ENCODE data around the gene GP9.

The GP9 gene

DNA sequence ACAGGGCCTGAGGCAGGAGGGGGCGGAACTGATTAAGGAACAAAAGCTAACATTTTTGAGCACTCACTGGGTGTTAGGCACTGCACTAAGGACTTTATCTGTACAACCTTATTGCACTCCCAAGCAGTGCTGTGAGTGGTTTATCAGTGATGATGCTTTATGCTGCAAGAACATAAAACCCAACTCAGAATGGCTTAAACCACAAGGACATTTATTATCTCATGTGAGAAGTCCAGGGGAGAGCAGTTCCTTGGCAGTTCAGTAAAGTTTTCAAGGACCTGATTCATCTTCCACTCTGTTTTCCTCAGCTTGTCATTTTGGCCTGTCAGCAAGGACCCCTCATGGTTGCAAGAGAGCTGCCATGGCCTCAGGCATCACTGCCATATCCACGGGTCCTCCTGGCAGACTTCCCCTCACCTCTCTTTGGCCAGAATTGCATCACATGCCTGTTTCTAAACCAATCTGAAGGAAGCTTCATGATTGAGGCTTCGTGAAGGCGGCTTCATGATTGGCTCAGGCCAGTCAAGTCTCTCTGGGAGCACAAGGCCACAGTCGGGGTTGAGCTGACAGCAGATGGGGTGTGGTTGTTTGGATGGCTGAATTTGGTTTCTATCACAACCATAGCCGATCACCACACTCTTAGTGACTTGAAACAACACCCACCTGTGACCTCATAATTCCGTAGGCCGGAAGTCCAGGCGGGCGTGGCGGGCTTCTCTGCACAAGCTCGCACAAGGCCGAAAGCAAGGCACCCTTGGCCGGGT is 43.7 kb upstream of the GP9 start:
- TF ChIP-seq, protein P1, sequence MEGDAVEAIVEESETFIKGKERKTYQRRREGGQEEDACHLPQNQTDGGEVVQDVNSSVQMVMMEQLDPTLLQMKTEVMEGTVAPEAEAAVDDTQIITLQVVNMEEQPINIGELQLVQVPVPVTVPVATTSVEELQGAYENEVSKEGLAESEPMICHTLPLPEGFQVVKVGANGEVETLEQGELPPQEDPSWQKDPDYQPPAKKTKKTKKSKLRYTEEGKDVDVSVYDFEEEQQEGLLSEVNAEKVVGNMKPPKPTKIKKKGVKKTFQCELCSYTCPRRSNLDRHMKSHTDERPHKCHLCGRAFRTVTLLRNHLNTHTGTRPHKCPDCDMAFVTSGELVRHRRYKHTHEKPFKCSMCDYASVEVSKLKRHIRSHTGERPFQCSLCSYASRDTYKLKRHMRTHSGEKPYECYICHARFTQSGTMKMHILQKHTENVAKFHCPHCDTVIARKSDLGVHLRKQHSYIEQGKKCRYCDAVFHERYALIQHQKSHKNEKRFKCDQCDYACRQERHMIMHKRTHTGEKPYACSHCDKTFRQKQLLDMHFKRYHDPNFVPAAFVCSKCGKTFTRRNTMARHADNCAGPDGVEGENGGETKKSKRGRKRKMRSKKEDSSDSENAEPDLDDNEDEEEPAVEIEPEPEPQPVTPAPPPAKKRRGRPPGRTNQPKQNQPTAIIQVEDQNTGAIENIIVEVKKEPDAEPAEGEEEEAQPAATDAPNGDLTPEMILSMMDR (IDR thresholded peaks at IDR 0.05; ENCODE audit: low read depth, low read length, missing control alignments) = no peak
- no peak for DNase-seq (ENCODE audit: extremely low read depth, low read depth)
- no peak overlapping the region for H3K4me3 ChIP-seq (replicated peaks; ENCODE audit: low read depth, low read length)

DNA sequence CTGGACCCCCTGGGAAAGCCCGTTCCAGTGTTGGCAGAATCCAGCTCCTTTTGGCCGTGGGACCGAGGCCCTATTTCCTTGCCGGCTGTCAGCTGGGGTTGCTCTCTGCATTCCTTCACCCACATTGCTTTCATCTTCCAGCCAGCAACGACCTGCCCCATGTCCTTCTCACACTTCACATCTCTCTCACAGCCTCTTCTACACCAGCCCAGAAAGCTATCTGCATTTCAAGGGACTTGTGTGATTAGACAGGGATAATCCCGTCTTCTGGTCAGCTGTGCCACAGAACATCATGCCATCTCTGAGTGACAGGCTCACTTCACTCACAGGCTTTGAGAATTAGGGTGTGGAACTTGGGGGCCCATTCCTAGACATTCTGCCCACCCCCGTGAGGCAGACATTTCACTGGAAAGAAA is 43.1 kb upstream of the GP9 start:
- TF ChIP-seq, protein P1 (IDR thresholded peaks at IDR 0.05; ENCODE audit: low read depth, low read length, missing control alignments) = no peak
- no peak for DNase-seq (ENCODE audit: extremely low read depth, low read depth)
- H3K4me3 ChIP-seq (replicated peaks; ENCODE audit: low read depth, low read length) = no peak overlapping the region

DNA sequence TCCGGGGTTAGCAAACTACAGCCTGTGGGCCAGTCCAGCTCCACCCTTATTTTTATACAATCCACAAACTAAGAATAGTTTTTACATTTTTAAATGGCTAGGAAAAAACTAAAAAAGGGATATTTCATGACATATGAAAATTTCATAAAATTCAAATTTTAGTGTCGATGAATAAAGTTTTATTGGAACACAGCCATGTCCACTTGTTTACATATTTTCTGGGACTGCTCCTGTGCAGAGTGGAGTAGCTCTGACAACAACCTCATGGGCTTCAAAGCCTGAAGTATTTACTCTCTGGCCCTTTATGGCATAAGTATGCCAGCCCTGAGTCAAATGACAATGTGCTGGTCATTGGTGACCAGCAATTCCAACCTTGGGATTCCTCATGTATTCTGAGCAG is 42.3 kb upstream of the GP9 start:
- H3K4me3 ChIP-seq (replicated peaks; ENCODE audit: low read depth, low read length) = no peak overlapping the region
- TF ChIP-seq, protein P1 (IDR thresholded peaks at IDR 0.05; ENCODE audit: low read depth, low read length, missing control alignments) = no peak
- DNase-seq (ENCODE audit: extremely low read depth, low read depth) = no peak

DNA sequence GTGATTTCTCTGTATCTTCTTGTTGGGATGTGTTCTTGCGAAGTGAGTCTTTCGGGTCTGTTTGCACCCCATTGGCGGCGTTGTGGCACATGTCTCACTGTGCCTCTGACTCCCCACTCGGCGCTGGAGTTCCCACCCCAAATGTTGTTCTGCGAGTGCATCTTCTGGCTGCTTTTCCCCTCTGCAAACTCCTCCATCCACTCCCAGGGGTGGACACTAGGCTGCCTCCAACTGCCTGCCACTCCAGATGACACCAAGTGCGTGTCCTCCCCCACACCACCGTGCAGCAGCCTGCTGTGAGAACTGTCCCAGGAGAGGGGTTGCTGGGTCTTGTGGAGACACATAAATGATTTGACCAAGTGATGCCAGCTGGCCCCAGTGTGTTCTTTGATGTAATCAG is 41.8 kb upstream of the GP9 start:
- DNase-seq (ENCODE audit: extremely low read depth, low read depth) = no peak
- no peak overlapping the region for H3K4me3 ChIP-seq (replicated peaks; ENCODE audit: low read depth, low read length)
- TF ChIP-seq, protein P1 (IDR thresholded peaks at IDR 0.05; ENCODE audit: low read depth, low read length, missing control alignments) = no peak

DNA sequence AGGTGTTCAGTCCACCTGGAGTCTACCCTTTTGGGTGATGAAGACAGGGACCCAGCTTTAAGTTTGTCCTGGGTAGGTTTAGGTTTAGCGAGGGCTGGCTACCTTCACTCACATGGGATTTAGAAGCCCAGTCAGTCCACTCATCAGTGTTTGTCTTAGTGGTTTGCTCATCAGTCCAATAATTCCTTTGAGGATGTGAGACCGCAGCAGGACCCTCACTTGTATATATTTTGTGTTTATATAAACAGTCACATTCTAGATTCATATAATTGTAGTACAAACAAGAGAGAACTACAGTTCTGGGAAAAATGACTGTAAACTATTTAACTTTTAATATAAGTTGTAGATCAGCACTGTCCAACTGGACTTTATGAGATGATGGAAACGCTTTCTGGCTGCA is 41.3 kb upstream of the GP9 start:
- TF ChIP-seq, protein P1 (IDR thresholded peaks at IDR 0.05; ENCODE audit: low read depth, low read length, missing control alignments) = no peak
- no peak overlapping the region for H3K4me3 ChIP-seq (replicated peaks; ENCODE audit: low read depth, low read length)

DNA sequence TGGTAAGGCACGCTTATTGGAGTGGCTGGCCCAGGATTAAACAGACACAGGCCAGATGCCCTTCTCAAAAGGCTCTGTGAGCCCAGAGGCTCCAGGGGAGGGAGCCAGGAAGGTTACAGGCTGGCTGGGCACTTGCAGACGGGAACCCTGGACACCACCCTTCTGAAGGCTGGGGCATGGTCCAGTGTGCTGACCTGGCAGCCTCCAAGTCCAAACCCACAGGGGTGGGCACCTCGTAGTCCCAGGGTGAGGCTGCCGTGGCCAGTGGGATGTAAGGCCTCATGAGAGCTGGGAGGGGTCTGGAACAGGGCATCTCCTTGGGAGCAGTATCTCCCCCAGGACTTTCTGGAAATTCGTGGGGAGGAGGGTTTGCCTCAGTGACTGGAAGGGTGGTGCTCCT is 39.9 kb upstream of the GP9 start:
- DNase-seq (ENCODE audit: extremely low read depth, low read depth) = no peak
- H3K4me3 ChIP-seq (replicated peaks; ENCODE audit: low read depth, low read length) = no peak overlapping the region
- TF ChIP-seq, protein P1 (IDR thresholded peaks at IDR 0.05; ENCODE audit: low read depth, low read length, missing control alignments) = no peak

More for the DNA sequence above, 41.3 kb upstream of the GP9 start:
- no peak for DNase-seq (ENCODE audit: extremely low read depth, low read depth)

DNA sequence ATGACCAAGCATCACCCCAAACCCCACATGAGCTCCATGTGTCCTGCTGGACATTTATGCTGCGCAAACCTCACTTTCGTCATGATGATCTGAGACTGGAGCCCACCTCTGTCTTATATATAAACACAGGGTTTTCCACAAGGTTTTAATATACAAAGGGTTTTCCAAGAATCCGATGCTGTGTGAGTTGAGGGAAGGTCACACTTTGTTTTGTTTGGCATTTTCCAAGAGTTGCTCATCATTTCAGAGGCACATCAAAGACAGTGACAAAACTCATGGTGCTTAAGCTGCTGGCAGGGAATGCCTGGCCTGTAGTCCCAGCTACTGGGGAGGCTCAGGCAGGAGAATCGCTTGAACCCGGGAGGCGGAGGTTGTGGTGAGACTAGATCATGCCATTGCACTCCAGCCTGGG is 39.4 kb upstream of the GP9 start:
- TF ChIP-seq, protein P1 (IDR thresholded peaks at IDR 0.05; ENCODE audit: low read depth, low read length, missing control alignments) = no peak
- no peak overlapping the region for H3K4me3 ChIP-seq (replicated peaks; ENCODE audit: low read depth, low read length)
- DNase-seq (ENCODE audit: extremely low read depth, low read depth) = peak; percentile 59
